Neural cell (in vitro differentiated cells): Measurements from ENCODE around the gene JCHAIN. TPM values are rescaled to one million over a fixed set of nuclear protein-coding genes. Genes with fewer than 3 reads are reported as not detected.
"Not testable (repeated sequence)": the region's sequence is repeated elsewhere in the genome, so short reads cannot be mapped to it uniquely, and the experiment has no call there.

ENCODE experiments used
- H2AFZ ChIP-seq: fragments of 200-600, 300-800 bp; sonication (generic), shearing (Covaris generic); 2 replicates; pipeline ENCODE4 v1.6.0; 2014; ENCODE audit warnings: low read depth, mild to moderate bottlenecking, antibody characterized with exemption, low read length, moderate library complexity
- H3F3A ChIP-seq: fragments of 200-600 bp; shearing (Covaris generic); 2 replicates; pipeline ENCODE4 v1.6.1; 2016; ENCODE audit warnings: mild to moderate bottlenecking, moderate library complexity, mixed read lengths, antibody characterized with exemption, low read length; ENCODE audit not compliant: insufficient read depth, poor library complexity, severe bottlenecking
- H3K27ac ChIP-seq: fragments of 200-600, 300-800 bp; sonication (generic), shearing (Covaris generic); 2 replicates; pipeline ENCODE4 v1.5.1; 2014; ENCODE audit warnings: mild to moderate bottlenecking, low read length, moderate library complexity
- H3K27me3 ChIP-seq: fragments of 300-800, 200-600 bp; sonication (generic), shearing (Covaris generic); 2 replicates; pipeline ENCODE4 v1.6.0; 2014; ENCODE audit warnings: mild to moderate bottlenecking, low read depth, low read length, moderate library complexity; ENCODE audit not compliant: insufficient read depth
- H3K36me3 ChIP-seq: fragments of 300-800, 200-600 bp; sonication (generic), shearing (Covaris generic); 2 replicates; pipeline ENCODE4 v1.5.1; 2014; ENCODE audit warnings: mild to moderate bottlenecking, antibody characterized with exemption, low read length, moderate library complexity; ENCODE audit not compliant: insufficient read depth
- H3K4me2 ChIP-seq: fragments of 300-800, 200-600 bp; sonication (generic), shearing (Covaris generic); 2 replicates; pipeline ENCODE4 v1.6.0; 2014; ENCODE audit warnings: mild to moderate bottlenecking, low read length
- H3K4me3 ChIP-seq: fragments of 300-800, 200-600 bp; sonication (generic), shearing (Covaris generic); 2 replicates; pipeline ENCODE4 v1.5.1; 2014; ENCODE audit warnings: mild to moderate bottlenecking, low read length, moderate library complexity
- H3K79me2 ChIP-seq: fragments of 200-600 bp; shearing (Covaris generic); replicated peaks from 2 replicates; pipeline ENCODE4 v1.6.0; 2014; ENCODE audit warnings: mild to moderate bottlenecking, low read length, moderate library complexity; ENCODE audit not compliant: insufficient read depth
- H3K9ac ChIP-seq: fragments of 300-800, 200-600 bp; sonication (generic), shearing (Covaris generic); 2 replicates; pipeline ENCODE4 v1.6.1; 2016; ENCODE audit warnings: mild to moderate bottlenecking, low read length, mixed read lengths
- H3K9me2 ChIP-seq: fragments of 200-600 bp; shearing (Covaris generic); 2 replicates; pipeline ENCODE4 v1.6.1; 2016; ENCODE audit warnings: mild to moderate bottlenecking, low read length, mixed read lengths; ENCODE audit not compliant: insufficient read depth
- H3K9me3 ChIP-seq: fragments of 200-600, 300-800 bp; sonication (generic), shearing (Covaris generic); 2 replicates; pipeline ENCODE4 v1.6.1; 2016; ENCODE audit warnings: mild to moderate bottlenecking, mixed run types, low read length, moderate library complexity, mixed read lengths
- H4K20me1 ChIP-seq: fragments of 200-600 bp; shearing (Covaris generic); 2 replicates; pipeline ENCODE4 v1.6.1; 2016; ENCODE audit warnings: mild to moderate bottlenecking, mixed run types; ENCODE audit not compliant: insufficient read depth
- EP300 ChIP-seq: fragments of 450-650 bp; conservative IDR thresholded peaks from 2 replicates; pipeline ENCODE4 v1.6.1; 2014; ENCODE audit warnings: antibody characterized with exemption, mild to moderate bottlenecking, moderate library complexity; ENCODE audit not compliant: poor library complexity, severe bottlenecking
- EZH2 ChIP-seq: fragments of 200-600, 300-800 bp; shearing (Covaris generic), sonication (generic); IDR thresholded peaks from 2 replicates; pipeline ENCODE4 v1.6.1; 2014; ENCODE audit warnings: antibody characterized with exemption, low read length, borderline replicate concordance, mild to moderate bottlenecking; ENCODE audit not compliant: insufficient read depth, poor library complexity, severe bottlenecking
- MXI1 ChIP-seq: fragments of 450-650 bp; conservative IDR thresholded peaks from 2 replicates; pipeline ENCODE4 v1.6.1; 2014; ENCODE audit warnings: antibody characterized with exemption, mild to moderate bottlenecking; ENCODE audit not compliant: poor library complexity, severe bottlenecking
- POLR2AphosphoS5 ChIP-seq: IDR thresholded peaks from 2 replicates; pipeline ENCODE4 v1.6.1; 2012
- RAD21 ChIP-seq: fragments of 450-650 bp; conservative IDR thresholded peaks from 2 replicates; pipeline ENCODE4 v1.6.1; 2014; ENCODE audit warnings: antibody characterized with exemption, mild to moderate bottlenecking, moderate library complexity
- SMC3 ChIP-seq: fragments of 450-650 bp; conservative IDR thresholded peaks from 2 replicates; pipeline ENCODE4 v1.6.1; 2014; ENCODE audit warnings: antibody characterized with exemption, mild to moderate bottlenecking, moderate library complexity; ENCODE audit not compliant: poor library complexity
- TAF1 ChIP-seq: IDR thresholded peaks from 2 replicates; pipeline ENCODE4 v1.6.1; 2012; ENCODE audit warnings: low read depth
- polyA plus RNA-seq: library from polyadenylated mRNA; depleted of rRNA; stranded (reverse); fragments of >200 nt; gene quantifications from 2 replicates; pipeline ENCODE4 v1.2.3, GENCODE V29; 2014
- TF ChIP-seq, protein P1 (sequence below): fragments of 450-650 bp; IDR thresholded peaks from 2 replicates; pipeline ENCODE4 v1.5.1; 2014; ENCODE audit warnings: antibody characterized with exemption, mild to moderate bottlenecking, moderate library complexity; ENCODE audit not compliant: poor library complexity, severe bottlenecking
- TF ChIP-seq, protein P2 (sequence below): IDR thresholded peaks from 2 replicates; pipeline ENCODE4 v1.6.1; 2012; ENCODE audit warnings: borderline replicate concordance

JCHAIN gene
- polyA plus RNA-seq, 1 donor from 2014 or later: not detected

- H3K36me3 ChIP-seq, H2AFZ ChIP-seq, H3K4me3 ChIP-seq, H4K20me1 ChIP-seq, H3K9ac ChIP-seq, H3K4me2 ChIP-seq, H3K27me3 ChIP-seq, H3K9me3 ChIP-seq, H3F3A ChIP-seq, H3K9me2 ChIP-seq, H3K27ac ChIP-seq: not testable (repeated sequence)
- peaks cover 17% of the 10 kb centered on the region for H3K79me2 ChIP-seq
Measured at GRCh38 chr4:70694633-70695032, 28.3 kb upstream of the JCHAIN start.

DNA sequence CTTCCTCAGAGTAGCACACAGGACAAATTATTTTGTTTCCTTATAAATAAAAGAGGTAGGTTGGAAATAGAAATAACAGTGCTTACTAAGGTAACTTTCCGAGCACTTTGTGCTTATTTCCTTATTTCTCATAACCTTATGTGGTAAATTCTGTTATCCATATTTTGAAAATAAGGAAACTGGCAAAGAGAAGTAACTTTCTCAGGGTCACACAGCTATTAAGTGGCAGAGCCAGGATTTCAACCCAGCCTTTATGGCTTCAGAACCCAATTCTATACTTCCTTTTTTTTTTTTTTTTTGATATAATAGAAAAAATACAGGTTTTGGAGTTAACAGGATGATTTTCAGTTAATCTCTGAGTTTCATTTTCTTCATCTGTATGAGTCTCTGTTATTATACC lies 25.4 kb upstream of the JCHAIN start:
- no peak overlapping the region for H2AFZ ChIP-seq
- H3K36me3 ChIP-seq: no peaks in the 10 kb centered on the region
- H3K9me3 ChIP-seq: no peaks in the 10 kb centered on the region
- H3K79me2 ChIP-seq: peaks cover 26% of the 10 kb centered on the region
- no peaks in the 10 kb centered on the region for H4K20me1 ChIP-seq
- peaks cover 9% of the 10 kb centered on the region for H3F3A ChIP-seq
- no peaks in the 10 kb centered on the region for H3K27me3 ChIP-seq
- H3K27ac ChIP-seq: no peak overlapping the region
- H3K9me2 ChIP-seq: no peaks in the 10 kb centered on the region
- no peak overlapping the region for H3K4me2 ChIP-seq
- TF ChIP-seq SMC3 (no peak), POLR2AphosphoS5 (no peak), RAD21 (no peak), EP300 (no peak), MXI1 (no peak), EZH2 (no peak), TAF1 (no peak)
- TF ChIP-seq, protein P1, sequence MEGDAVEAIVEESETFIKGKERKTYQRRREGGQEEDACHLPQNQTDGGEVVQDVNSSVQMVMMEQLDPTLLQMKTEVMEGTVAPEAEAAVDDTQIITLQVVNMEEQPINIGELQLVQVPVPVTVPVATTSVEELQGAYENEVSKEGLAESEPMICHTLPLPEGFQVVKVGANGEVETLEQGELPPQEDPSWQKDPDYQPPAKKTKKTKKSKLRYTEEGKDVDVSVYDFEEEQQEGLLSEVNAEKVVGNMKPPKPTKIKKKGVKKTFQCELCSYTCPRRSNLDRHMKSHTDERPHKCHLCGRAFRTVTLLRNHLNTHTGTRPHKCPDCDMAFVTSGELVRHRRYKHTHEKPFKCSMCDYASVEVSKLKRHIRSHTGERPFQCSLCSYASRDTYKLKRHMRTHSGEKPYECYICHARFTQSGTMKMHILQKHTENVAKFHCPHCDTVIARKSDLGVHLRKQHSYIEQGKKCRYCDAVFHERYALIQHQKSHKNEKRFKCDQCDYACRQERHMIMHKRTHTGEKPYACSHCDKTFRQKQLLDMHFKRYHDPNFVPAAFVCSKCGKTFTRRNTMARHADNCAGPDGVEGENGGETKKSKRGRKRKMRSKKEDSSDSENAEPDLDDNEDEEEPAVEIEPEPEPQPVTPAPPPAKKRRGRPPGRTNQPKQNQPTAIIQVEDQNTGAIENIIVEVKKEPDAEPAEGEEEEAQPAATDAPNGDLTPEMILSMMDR: no peak
- TF ChIP-seq, protein P2, sequence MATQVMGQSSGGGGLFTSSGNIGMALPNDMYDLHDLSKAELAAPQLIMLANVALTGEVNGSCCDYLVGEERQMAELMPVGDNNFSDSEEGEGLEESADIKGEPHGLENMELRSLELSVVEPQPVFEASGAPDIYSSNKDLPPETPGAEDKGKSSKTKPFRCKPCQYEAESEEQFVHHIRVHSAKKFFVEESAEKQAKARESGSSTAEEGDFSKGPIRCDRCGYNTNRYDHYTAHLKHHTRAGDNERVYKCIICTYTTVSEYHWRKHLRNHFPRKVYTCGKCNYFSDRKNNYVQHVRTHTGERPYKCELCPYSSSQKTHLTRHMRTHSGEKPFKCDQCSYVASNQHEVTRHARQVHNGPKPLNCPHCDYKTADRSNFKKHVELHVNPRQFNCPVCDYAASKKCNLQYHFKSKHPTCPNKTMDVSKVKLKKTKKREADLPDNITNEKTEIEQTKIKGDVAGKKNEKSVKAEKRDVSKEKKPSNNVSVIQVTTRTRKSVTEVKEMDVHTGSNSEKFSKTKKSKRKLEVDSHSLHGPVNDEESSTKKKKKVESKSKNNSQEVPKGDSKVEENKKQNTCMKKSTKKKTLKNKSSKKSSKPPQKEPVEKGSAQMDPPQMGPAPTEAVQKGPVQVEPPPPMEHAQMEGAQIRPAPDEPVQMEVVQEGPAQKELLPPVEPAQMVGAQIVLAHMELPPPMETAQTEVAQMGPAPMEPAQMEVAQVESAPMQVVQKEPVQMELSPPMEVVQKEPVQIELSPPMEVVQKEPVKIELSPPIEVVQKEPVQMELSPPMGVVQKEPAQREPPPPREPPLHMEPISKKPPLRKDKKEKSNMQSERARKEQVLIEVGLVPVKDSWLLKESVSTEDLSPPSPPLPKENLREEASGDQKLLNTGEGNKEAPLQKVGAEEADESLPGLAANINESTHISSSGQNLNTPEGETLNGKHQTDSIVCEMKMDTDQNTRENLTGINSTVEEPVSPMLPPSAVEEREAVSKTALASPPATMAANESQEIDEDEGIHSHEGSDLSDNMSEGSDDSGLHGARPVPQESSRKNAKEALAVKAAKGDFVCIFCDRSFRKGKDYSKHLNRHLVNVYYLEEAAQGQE: no peak
- H3K9ac ChIP-seq: no peak overlapping the region
- H3K4me3 ChIP-seq: no peak overlapping the region

DNA sequence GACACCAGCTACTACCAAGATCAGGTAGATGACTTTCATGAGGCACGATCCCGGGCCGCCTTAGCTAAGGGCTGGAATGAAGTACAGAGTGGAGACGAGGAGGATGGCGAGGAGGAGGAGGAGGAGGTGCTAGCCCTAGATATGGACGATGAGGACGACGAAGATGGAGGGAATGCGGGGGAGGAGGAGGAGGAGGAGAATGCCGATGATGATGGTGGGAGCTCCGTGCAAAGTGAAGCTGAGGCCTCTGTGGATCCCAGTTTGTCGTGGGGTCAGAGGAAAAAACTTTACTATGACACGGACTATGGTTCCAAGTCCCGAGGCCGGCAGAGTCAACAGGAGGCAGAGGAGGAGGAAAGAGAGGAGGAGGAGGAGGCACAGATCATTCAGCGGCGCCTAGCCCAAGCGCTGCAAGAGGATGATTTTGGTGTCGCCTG lies 22.5 kb upstream of the JCHAIN start:
- no peaks in the 10 kb centered on the region for H3K9me2 ChIP-seq
- peak overlapping the region; percentile 72 for H3K4me2 ChIP-seq
- H3K79me2 ChIP-seq: peaks cover 26% of the 10 kb centered on the region
- no peaks in the 10 kb centered on the region for H3K27me3 ChIP-seq
- no peaks in the 10 kb centered on the region for H3K36me3 ChIP-seq
- no peaks in the 10 kb centered on the region for H3K9me3 ChIP-seq
- peak overlapping the region; percentile 79 for H3K27ac ChIP-seq
- peak overlapping the region; percentile 90 for H2AFZ ChIP-seq
- H3K4me3 ChIP-seq: peak overlapping the region; percentile 92
- TF ChIP-seq EP300 (no peak), POLR2AphosphoS5 (no peak), TAF1 (no peak), RAD21 (no peak), SMC3 (no peak), MXI1 (no peak), EZH2 (no peak)
- TF ChIP-seq, protein P2: no peak
- TF ChIP-seq, protein P1: no peak
- peak overlapping the region; percentile 88 for H3K9ac ChIP-seq
- H3F3A ChIP-seq: peaks cover 9% of the 10 kb centered on the region
- no peaks in the 10 kb centered on the region for H4K20me1 ChIP-seq
